Gastroesophageal sphincter (tissue), 4 donors: ENCODE data around the gene NCK2. TPM values are rescaled to one million over a fixed set of nuclear protein-coding genes. Genes with fewer than 3 reads are reported as not detected.

Experiments
- ATAC-seq: fragments of 150-250 bp; one replicate; pipeline ENCODE4 v1.9.1; 2016; ENCODE audit warnings: mild to moderate bottlenecking, moderate library complexity
- H3K27ac ChIP-seq, 4 donors: fragments of 200-600 bp; sonication (generic) in 3 of 4; 1 replicate in 3 of 4; 2 replicates in 1 of 4; pipeline ENCODE4 v1.5.1; 2016 to 2019
- H3K27me3 ChIP-seq: fragments of 200-600 bp; sonication (generic); one replicate; pipeline ENCODE4 v1.5.1; 2019
- H3K36me3 ChIP-seq, 2 donors: fragments of 200-600 bp; sonication (generic); one replicate each; pipeline ENCODE4 v1.5.1; 2019; ENCODE audit warnings: control low read depth in 1 of 2
- H3K4me1 ChIP-seq, 3 donors: fragments of 200-600 bp; sonication (generic); 1 replicate in 2 of 3; 2 replicates in 1 of 3; pipeline ENCODE4 v1.5.1; 2016 to 2019; ENCODE audit warnings: control low read depth in 2 of 3
- H3K4me3 ChIP-seq, 2 donors: fragments of 200-600 bp; sonication (generic); one replicate each; pipeline ENCODE4 v1.5.1; 2019; ENCODE audit warnings: mild to moderate bottlenecking in 1 of 2, moderate library complexity in 1 of 2
- H3K9me3 ChIP-seq, 3 donors: fragments of 200-600 bp; sonication (generic); one replicate each; pipeline ENCODE4 v1.5.1; 2017 to 2019; ENCODE audit warnings: control low read depth in 2 of 3
- EP300 ChIP-seq: sonication (generic); formaldehyde crosslinking; IDR thresholded peaks from one replicate; pipeline ENCODE4 v1.6.1; 2017; ENCODE audit warnings: antibody characterized with exemption, mild to moderate bottlenecking
- POLR2A ChIP-seq, 2 donors: fragments of 450-650 bp; IDR thresholded peaks; one replicate each; pipeline ENCODE4 v1.6.1; 2017; ENCODE audit warnings: antibody characterized with exemption in 2 of 2, mild to moderate bottlenecking in 2 of 2, moderate library complexity in 1 of 2
- POLR2AphosphoS5 ChIP-seq: sonication (generic); formaldehyde crosslinking; IDR thresholded peaks from one replicate; pipeline ENCODE4 v1.6.1; 2017; ENCODE audit warnings: antibody characterized with exemption
- WGBS, 2 donors: methylation state at CpG; one replicate each; pipeline ENCODE4 v1.1.5; 2018; ENCODE audit warnings: low coverage in 1 of 2; 5-methylcytosine and 5-hydroxymethylcytosine counted together
- total RNA-seq, 4 donors: library from RNA; depleted of rRNA; stranded (reverse); fragments of >200 nt; gene quantifications; one replicate each; pipeline ENCODE4 v1.1.0, GENCODE V29; 2016
- TF ChIP-seq, protein P1 (sequence below), 4 experiments: fragments of 200-600 bp in 2 of 4; fragments of 450-650 bp in 2 of 4; sonication (generic) in 1 of 4; IDR thresholded peaks; one replicate each; pipeline ENCODE4 v1.5.1; 2017 to 2019; ENCODE audit warnings: antibody characterized with exemption in 4 of 4, mild to moderate bottlenecking in 2 of 4, moderate library complexity in 2 of 4

NCK2 gene
- total RNA-seq, 4 donors from 2014 or later: 63.0 to 131 (median 89.5) TPM

DNA sequence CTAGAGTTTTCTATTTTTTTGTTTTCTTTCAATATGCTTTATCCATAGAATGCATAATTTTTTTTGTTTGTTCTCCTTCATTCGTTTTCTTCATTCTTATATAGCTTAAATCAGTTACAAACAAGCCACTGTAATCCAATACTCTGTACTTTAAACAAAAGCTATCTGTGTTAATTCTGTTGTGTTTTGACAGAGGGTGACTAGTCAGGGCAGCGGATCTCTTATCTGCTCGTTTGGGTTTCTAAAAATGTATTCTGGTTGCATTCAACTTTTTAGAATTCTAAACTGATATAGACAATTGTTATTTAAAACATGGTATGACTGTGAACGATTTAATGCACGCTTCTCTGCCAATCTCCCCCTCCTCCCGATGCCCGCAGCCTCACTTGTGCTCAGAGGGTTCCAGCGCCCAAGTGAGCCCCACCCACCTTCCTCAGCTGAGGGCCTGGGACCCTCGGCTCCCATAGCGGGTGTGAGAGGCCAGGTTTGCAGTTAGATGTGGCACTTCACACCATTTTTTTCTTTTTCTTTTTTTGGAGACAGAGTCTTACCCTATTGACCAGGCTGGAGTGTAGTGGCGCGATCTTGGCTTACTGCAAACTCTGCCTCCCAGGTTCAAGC is 44.1 kb downstream of the NCK2 start:
- no peak for ATAC-seq

DNA sequence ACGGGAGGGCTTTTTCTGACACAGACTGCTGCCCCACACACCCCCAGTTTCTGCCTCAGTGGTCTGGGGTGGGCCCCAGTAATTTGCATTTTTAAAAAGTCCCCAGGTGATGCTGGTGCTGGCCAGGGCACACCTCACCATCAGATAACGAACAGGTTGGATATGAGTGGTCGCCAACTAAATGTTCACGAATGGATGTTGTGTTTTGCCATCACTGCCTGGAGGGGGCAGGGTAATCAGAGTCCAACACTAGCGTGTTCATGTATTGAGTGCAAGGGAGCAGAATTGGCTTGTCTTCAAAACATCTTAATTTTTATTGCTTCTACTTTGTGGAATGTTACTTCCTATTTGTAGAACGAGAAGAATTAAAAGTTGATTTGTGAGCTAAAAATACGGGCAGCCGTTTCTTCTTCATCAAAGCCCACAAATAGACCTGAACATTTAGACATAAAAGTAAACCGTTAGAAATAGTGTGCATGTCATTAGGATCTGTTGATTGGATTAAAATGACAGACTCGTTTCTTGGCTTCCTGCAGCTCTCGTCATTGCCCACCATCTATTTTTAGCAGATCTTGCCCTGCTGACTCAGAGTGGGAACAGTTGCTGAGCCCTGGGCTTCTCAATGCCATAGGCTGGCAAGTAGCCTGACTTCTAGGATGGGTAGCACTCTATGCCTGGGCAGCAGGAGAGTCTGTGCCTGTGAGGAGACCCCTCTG is 45.2 kb downstream of the NCK2 start:
- Histone ChIP-seq H3K4me1 (peaks cover 0 to 64% (median 23%) of the 10 kb centered on the region in 3 donors), H3K9me3 (no peaks in the 10 kb centered on the region), H3K27ac (peak overlapping the region in 3 of 4 donors; percentile 66 to 72 (median 70)), H3K4me3 (no peak overlapping the region), H3K36me3 (no peaks in the 10 kb centered on the region), H3K27me3 (no peaks in the 10 kb centered on the region)
- WGBS, 2 donors: 27 to 44% methylated on average over 9 of the region's 11 CpGs
- peak; percentile 68 for ATAC-seq
- peak; percentile 68 for TF ChIP-seq POLR2AphosphoS5
- no peak for TF ChIP-seq POLR2A (IDR thresholded peaks at IDR 0.05)
- TF ChIP-seq, protein P1, sequence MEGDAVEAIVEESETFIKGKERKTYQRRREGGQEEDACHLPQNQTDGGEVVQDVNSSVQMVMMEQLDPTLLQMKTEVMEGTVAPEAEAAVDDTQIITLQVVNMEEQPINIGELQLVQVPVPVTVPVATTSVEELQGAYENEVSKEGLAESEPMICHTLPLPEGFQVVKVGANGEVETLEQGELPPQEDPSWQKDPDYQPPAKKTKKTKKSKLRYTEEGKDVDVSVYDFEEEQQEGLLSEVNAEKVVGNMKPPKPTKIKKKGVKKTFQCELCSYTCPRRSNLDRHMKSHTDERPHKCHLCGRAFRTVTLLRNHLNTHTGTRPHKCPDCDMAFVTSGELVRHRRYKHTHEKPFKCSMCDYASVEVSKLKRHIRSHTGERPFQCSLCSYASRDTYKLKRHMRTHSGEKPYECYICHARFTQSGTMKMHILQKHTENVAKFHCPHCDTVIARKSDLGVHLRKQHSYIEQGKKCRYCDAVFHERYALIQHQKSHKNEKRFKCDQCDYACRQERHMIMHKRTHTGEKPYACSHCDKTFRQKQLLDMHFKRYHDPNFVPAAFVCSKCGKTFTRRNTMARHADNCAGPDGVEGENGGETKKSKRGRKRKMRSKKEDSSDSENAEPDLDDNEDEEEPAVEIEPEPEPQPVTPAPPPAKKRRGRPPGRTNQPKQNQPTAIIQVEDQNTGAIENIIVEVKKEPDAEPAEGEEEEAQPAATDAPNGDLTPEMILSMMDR (IDR thresholded peaks at IDR 0.05): peak in 2 of 4 experiments; percentile 18 to 28

More for the DNA sequence above, 44.1 kb downstream of the NCK2 start:
- no peaks in the 10 kb centered on the region for H3K9me3 ChIP-seq
- H3K4me3 ChIP-seq: no peak overlapping the region
- WGBS, 2 donors: 62 to 86% methylated on average over 7 to 10 of the region's 12 CpGs
- H3K27ac ChIP-seq: no peak overlapping the region
- H3K27me3 ChIP-seq: no peaks in the 10 kb centered on the region
- peaks cover 0 to 66% (median 21%) of the 10 kb centered on the region in 3 donors for H3K4me1 ChIP-seq
- TF ChIP-seq EP300 (no peak), POLR2A (IDR thresholded peaks at IDR 0.05) (no peak), POLR2AphosphoS5 (no peak)
- TF ChIP-seq, protein P1 (IDR thresholded peaks at IDR 0.05): no peak
- H3K36me3 ChIP-seq: no peaks in the 10 kb centered on the region

DNA sequence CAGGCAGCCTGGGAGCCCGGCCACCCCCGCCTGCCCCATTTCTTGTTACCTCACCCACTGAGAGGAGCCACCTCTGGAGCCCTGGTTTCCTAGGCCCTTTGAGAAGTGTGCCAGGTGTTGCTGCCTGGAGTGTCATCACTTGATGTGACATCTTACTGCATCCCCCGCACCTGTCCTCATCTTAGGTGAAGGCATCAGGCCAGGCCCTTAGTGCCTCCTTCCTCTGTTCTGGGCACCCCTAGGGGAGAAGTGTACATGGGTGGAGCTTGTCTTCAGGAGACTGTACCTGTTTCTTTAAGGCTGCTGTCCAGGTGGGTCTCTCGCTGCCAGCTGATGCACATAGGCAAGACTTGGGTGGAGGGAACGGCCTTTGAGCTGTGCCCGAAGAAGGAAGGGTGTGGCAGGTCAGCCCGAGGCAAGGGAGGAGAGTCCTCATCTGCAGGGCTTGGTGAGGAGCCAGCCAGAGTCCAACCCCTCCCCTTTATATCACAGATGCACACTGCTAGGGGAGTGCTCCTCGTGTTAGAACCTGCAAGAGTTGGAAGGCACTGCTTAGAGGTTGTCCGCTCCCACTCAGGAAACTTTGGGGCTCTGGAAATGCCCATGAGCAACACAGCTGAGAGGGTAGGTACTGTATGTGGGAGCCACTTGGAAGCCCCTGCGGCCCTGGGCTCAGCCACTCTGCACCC is 45.9 kb downstream of the NCK2 start:
- no peaks in the 10 kb centered on the region for H3K27me3 ChIP-seq
- TF ChIP-seq, protein P1 (IDR thresholded peaks at IDR 0.05): no peak
- TF ChIP-seq POLR2A (IDR thresholded peaks at IDR 0.05) (no peak), EP300 (no peak), POLR2AphosphoS5 (no peak)
- no peaks in the 10 kb centered on the region for H3K9me3 ChIP-seq
- H3K27ac ChIP-seq: peak overlapping the region in 3 of 4 donors; percentile 66 to 72 (median 70)
- H3K36me3 ChIP-seq: no peaks in the 10 kb centered on the region
- no peak overlapping the region for H3K4me3 ChIP-seq
- WGBS, 2 donors: 67 to 81% methylated on average over 1 to 2 of the region's 10 CpGs
- no peak for ATAC-seq
- H3K4me1 ChIP-seq: peaks cover 0 to 71% (median 30%) of the 10 kb centered on the region in 3 donors

GRCh38 chr2:105791229-105791628 is 46.5 kb downstream of the NCK2 start:
- 87 to 92% methylated on average over 10 to 11 of the region's 12 CpGs for WGBS, 2 donors
- H3K27me3 ChIP-seq: no peaks in the 10 kb centered on the region
- TF ChIP-seq EP300 (no peak), POLR2AphosphoS5 (no peak), POLR2A (IDR thresholded peaks at IDR 0.05) (no peak)
- TF ChIP-seq, protein P1 (IDR thresholded peaks at IDR 0.05): no peak
- H3K4me3 ChIP-seq: no peak overlapping the region
- no peaks in the 10 kb centered on the region for H3K36me3 ChIP-seq
- peak overlapping the region in 2 of 4 donors; percentile 66 to 70 for H3K27ac ChIP-seq
- H3K4me1 ChIP-seq: peaks cover 4 to 76% (median 36%) of the 10 kb centered on the region in 3 donors
- no peaks in the 10 kb centered on the region for H3K9me3 ChIP-seq
- ATAC-seq: no peak
